Astrocyte of the spinal cord (primary cell): ENCODE results near the gene ABCC11.

ENCODE experiments used
- DNase-seq: peaks from one replicate; pipeline ENCODE4 v3.0.0; 2011; ENCODE audit warnings: low read depth, low spot score
- H3K4me3 ChIP-seq: 2 replicates; pipeline ENCODE4 v1.5.1; 2011; ENCODE audit warnings: low read depth, mild to moderate bottlenecking, low read length, moderate library complexity
- CTCF ChIP-seq: IDR thresholded peaks from 2 replicates; pipeline ENCODE4 v1.5.1; 2012; ENCODE audit warnings: low read depth, mild to moderate bottlenecking, low read length, inconsistent platforms
- in situ Hi-C: cut with HindIII; loops from 2 replicates; pipeline ENCODE4 v1.10.0; 2017; ENCODE audit warnings: low sequenced_read_pairs

Gene ABCC11

GRCh38 chr16:48137822-48138221 is 109.5 kb downstream of the ABCC11 start:
- H3K4me3 ChIP-seq = no peak overlapping the region
- in situ Hi-C loops = no loop called here
- DNase-seq = no peak
- no peak for TF ChIP-seq CTCF

DNA sequence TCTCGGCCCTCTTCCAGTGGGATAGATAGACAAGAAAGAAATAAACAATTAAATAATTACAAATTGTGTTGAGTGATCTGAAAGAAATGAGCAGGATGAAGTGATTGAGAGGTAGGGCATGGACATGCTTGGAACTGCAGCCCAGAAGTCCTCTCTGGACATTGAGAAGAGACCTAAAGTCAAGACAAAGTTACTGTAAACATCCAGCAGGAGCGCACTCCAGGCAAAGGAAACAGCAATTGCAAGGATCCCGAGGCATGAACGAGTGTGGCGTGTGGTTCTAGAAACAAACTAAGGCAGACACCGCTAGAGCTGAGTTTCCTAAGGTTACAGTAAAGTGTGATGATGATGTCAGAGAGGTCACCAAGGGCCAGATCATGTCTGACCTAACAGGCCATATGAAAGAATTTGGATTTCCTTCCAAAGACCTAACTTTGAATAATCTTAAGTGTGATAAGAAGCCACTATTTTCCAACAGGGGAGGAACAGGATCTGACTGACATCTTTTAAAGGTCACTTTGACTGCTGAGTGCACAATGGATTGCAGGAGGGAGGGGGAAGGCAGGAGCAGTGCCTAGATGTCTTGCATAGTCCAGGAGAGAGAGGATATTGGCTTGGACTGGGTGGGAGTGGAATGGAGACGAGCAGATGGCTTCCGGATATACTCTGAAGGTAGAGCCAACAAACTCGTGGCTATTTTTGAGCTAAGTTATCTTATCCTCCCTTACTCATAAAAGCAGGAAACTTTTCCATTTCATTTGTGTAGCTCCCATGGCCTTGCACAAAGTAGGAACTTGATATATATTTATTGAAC is 110.6 kb downstream of the ABCC11 start:
- H3K4me3 ChIP-seq = no peak overlapping the region
- in situ Hi-C loops = no loop called here
- no peak for DNase-seq
- TF ChIP-seq CTCF = no peak

GRCh38 chr16:48133455-48134211 is 113.7 kb downstream of the ABCC11 start:
- TF ChIP-seq CTCF = no peak
- DNase-seq = no peak
- H3K4me3 ChIP-seq = no peak overlapping the region
- in situ Hi-C loops = no loop called here

DNA sequence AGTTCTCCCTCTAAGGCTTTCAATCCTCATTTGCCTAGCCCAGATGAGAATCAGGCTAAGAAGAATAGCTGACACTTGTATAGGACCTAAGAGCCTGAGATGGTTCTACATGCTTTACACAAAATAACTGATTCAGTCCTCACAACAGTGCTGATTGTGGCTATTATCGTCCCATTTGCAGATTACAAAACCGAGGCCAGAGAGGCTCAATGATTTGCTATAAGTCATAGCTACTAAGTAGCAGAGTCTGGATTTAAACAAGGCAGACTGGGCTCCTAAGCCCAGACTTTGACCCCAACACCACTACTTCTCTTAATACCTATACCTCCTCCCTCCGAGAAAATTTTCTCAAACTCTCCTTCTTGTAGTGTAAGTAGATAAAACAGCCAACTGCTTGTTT is 114.6 kb downstream of the ABCC11 start:
- DNase-seq = no peak
- in situ Hi-C loops = no loop called here
- no peak overlapping the region for H3K4me3 ChIP-seq
- TF ChIP-seq CTCF = no peak

DNA sequence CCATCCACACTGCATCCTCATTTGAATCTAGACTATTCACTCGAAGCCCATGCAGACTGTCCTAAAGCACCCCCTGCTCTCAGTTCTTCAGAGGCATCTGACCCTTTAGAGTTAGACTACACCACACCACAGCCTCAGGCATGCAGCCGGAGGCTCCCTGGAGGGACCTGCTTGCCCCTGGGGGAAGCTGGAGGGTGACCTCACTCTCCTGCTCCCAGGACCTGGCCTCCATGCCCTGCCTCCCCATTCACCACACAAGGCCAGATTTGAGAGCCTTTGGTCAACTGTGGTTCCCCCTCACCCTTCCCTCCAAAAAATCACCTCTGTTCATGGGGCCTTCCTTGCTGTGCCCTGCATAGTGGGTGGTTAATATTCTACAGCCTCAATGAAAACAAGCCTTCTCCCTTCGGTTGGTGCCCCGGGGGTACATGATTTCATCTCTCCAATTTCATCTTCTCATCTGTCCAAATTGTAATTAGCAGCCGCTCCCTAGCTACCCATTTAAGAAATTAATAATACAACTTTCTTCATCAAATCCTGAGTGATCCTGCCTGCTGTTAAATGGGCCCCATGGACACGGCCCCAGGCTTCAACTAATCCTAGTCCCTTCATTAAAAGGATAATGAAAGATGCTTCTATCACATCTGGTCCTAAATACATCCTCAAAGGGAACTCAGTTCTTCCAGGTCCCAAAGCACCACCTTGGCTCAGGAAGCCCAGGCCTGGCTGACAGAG is 116.0 kb downstream of the ABCC11 start:
- H3K4me3 ChIP-seq = no peak overlapping the region
- in situ Hi-C loops = no loop called here
- DNase-seq = no peak
- TF ChIP-seq CTCF = no peak

GRCh38 chr16:48129926-48130325 is 117.4 kb downstream of the ABCC11 start:
- in situ Hi-C loops = no loop called here
- TF ChIP-seq CTCF = no peak
- no peak for DNase-seq
- H3K4me3 ChIP-seq = no peak overlapping the region
